ENCODE data around the gene WAS. TPM values are rescaled to one million over a fixed set of nuclear protein-coding genes. Genes with fewer than 3 reads are reported as not detected.
A peak's percentile ranks its signal among the peaks of the same experiment; 100 is the strongest.

WAS gene
- polyA plus RNA-seq, 3 donors, result 22.8 to 159 (median 38.0) TPM

GRCh38 chrX:48702032-48702431 is 18.4 kb downstream of the WAS start:
- H3K36me3 ChIP-seq (replicated peaks in 1 of 2; ENCODE audit: control insufficient read depth in 1 of 2, insufficient read depth in 2 of 2, low read length in 2 of 2), result peaks cover 23 to 69% of the 10 kb centered on the region in 2 donors

GRCh38 chrX:48702716-48703115 is 19.1 kb downstream of the WAS start:
- H3K4me3 Mint-ChIP-seq, result no peak overlapping the region
- peaks cover 27 to 76% of the 10 kb centered on the region in 2 donors for H3K36me3 ChIP-seq (replicated peaks in 1 of 2; ENCODE audit: control insufficient read depth in 1 of 2, insufficient read depth in 2 of 2, low read length in 2 of 2)
- DNase-seq, result no peak
- H3K9ac ChIP-seq (ENCODE audit: insufficient read depth, low read length, poor library complexity, severe bottlenecking), result no peak overlapping the region
- H3K4me2 ChIP-seq (replicated peaks; ENCODE audit: extremely low read depth, low read length, poor library complexity, severe bottlenecking), result no peak overlapping the region
- H3K9me3 ChIP-seq (replicated peaks in 1 of 2; ENCODE audit: control insufficient read depth in 1 of 2, insufficient read depth in 1 of 2, low read length in 2 of 2), result no peaks in the 10 kb centered on the region
- WGBS (ENCODE audit: insufficient coverage), result no CpG with 5 or more reads among the region's 4 CpGs
- H3K79me2 ChIP-seq (ENCODE audit: insufficient read depth, low read length), result peaks cover 67% of the 10 kb centered on the region
- H3K27me3 ChIP-seq (ENCODE audit: control insufficient read depth in 2 of 2, insufficient read depth in 2 of 2, low read length in 2 of 2), result no peaks in the 10 kb centered on the region
- peaks cover 46 to 55% of the 10 kb centered on the region in 2 donors for H3K36me3 Mint-ChIP-seq
- intact Hi-C loops (cut with micrococcal nuclease), result loop anchor here in 1 of 2 donors (10.0 kb wide), 1 partner anchor 102 kb away; the partner anchor contains the start of gene HDAC6
- TF ChIP-seq CTCF (IDR thresholded peaks at IDR 0.05), result no peak
- no peak overlapping the region for H2AFZ ChIP-seq (ENCODE audit: insufficient read depth, low read depth, low read length, poor library complexity, severe bottlenecking)
- peaks cover 0 to 4% (median 0%) of the 10 kb centered on the region in 7 donors for H3K9me3 Mint-ChIP-seq
- peaks cover 5% of the 10 kb centered on the region for H3K4me1 Mint-ChIP-seq
- H3K27ac Mint-ChIP-seq, result peak overlapping the region in 3 of 7 donors; percentile 4 to 84 (median 69)
- peaks cover 0 to 4% (median 0%) of the 10 kb centered on the region in 3 donors for H3K27me3 Mint-ChIP-seq (ENCODE audit: low read depth in 3 of 3)
- H4K20me1 ChIP-seq (ENCODE audit: insufficient read depth, low read length), result no peaks in the 10 kb centered on the region
- H3K4me3 ChIP-seq (replicated peaks in 1 of 3; ENCODE audit: low read depth in 2 of 3, low read length in 3 of 3), result no peak overlapping the region
- peak overlapping the region in 1 of 2 donors; percentile 51 for H3K27ac ChIP-seq (ENCODE audit: low read depth in 1 of 2, low read length in 2 of 2)
- no peaks in the 10 kb centered on the region for H3K4me1 ChIP-seq (ENCODE audit: control insufficient read depth in 1 of 2, insufficient read depth in 2 of 2, low read length in 2 of 2)

More at GRCh38 chrX:48702032-48702431, 18.4 kb downstream of the WAS start:
- intact Hi-C loops (cut with micrococcal nuclease), result loop anchor here in 1 of 2 donors (10.0 kb wide), 1 partner anchor 103 kb away; the partner anchor contains the start of gene HDAC6
- Mint-ChIP-seq H3K27ac (peak overlapping the region in 4 of 7 donors; percentile 21 to 69 (median 40)), H3K4me1 (peaks cover 12% of the 10 kb centered on the region), H3K4me3 (no peak overlapping the region), H3K27me3 (ENCODE audit: low read depth in 3 of 3) (peaks cover 0 to 4% (median 0%) of the 10 kb centered on the region in 3 donors), H3K36me3 (peaks cover 41 to 51% of the 10 kb centered on the region in 2 donors), H3K9me3 (peaks cover 0 to 4% (median 0%) of the 10 kb centered on the region in 7 donors)
- no peak overlapping the region for H3K4me2 ChIP-seq (replicated peaks; ENCODE audit: extremely low read depth, low read length, poor library complexity, severe bottlenecking)
- 100% methylated on average over 1 of the region's 2 CpGs for WGBS (ENCODE audit: insufficient coverage)
- TF ChIP-seq CTCF (IDR thresholded peaks at IDR 0.05), result no peak
- H3K9ac ChIP-seq (ENCODE audit: insufficient read depth, low read length, poor library complexity, severe bottlenecking), result no peak overlapping the region
- no peak for DNase-seq
- no peaks in the 10 kb centered on the region for H3K27me3 ChIP-seq (ENCODE audit: control insufficient read depth in 2 of 2, insufficient read depth in 2 of 2, low read length in 2 of 2)
- peaks cover 5% of the 10 kb centered on the region in 2 donors for H3K4me1 ChIP-seq (ENCODE audit: control insufficient read depth in 1 of 2, insufficient read depth in 2 of 2, low read length in 2 of 2)
- H3K9me3 ChIP-seq (replicated peaks in 1 of 2; ENCODE audit: control insufficient read depth in 1 of 2, insufficient read depth in 1 of 2, low read length in 2 of 2), result no peaks in the 10 kb centered on the region
- H3K79me2 ChIP-seq (ENCODE audit: insufficient read depth, low read length), result peaks cover 74% of the 10 kb centered on the region
- H3K4me3 ChIP-seq (replicated peaks in 1 of 3; ENCODE audit: low read depth in 2 of 3, low read length in 3 of 3), result no peak overlapping the region
- no peaks in the 10 kb centered on the region for H4K20me1 ChIP-seq (ENCODE audit: insufficient read depth, low read length)
- no peak overlapping the region for H2AFZ ChIP-seq (ENCODE audit: insufficient read depth, low read depth, low read length, poor library complexity, severe bottlenecking)
- H3K27ac ChIP-seq (ENCODE audit: low read depth in 1 of 2, low read length in 2 of 2), result peak overlapping the region in 1 of 2 donors; percentile 36

Data from CD14-positive monocyte (primary cell).